GM12878 (cell line): ENCODE data around the gene IGFBP6. TPM values are rescaled to one million over a fixed set of nuclear protein-coding genes. Genes with fewer than 3 reads are reported as not detected.

Source experiments
- ATAC-seq: fragments of 200-7000 bp; cut with Tn5 transposase; 3 replicates; pipeline ENCODE4 v1.9.1; 2020; ENCODE audit warnings: mild to moderate bottlenecking, moderate library complexity
- BruUV-seq: library from RNA; stranded (reverse); fragments of 400-500 nt; replicated peaks from 2 replicates; lab custom pipeline; 2021; lab: Mats Ljungman, UMichigan
- CTCF ChIA-PET: fragments of 300-600 bp; sonication (Branson Sonifier 250); formaldehyde crosslinking; extraction: SDS; loops from one replicate; lab custom pipeline; 2021; ENCODE audit warnings: inconsistent platforms; lab: Yijun Ruan, JAX
- POLR2A ChIA-PET: fragments of 350-600 bp; formaldehyde crosslinking; extraction: SDS; loops from one replicate; lab custom pipeline; 2021; ENCODE audit warnings: inconsistent platforms; lab: Charles Lee
- RAD21 ChIA-PET: fragments of 300-600 bp; sonication (Branson Sonifier 250); formaldehyde crosslinking; loops from one replicate; lab custom pipeline; 2023; ENCODE audit warnings: antibody characterized with exemption; ENCODE audit not compliant: unreplicated experiment; lab: Charles Lee
- SMC1A ChIA-PET: fragments of 300-600 bp; sonication (Branson Sonifier 250); formaldehyde crosslinking; loops from one replicate; lab custom pipeline; 2023; ENCODE audit not compliant: unreplicated experiment, uncharacterized antibody; lab: Charles Lee
- DNase-seq: peaks from one replicate; pipeline ENCODE4 v3.0.0-alpha.2; 2011; ENCODE audit warnings: low read depth, low spot score
- FAIRE-seq: peaks from 3 replicates; lab custom pipeline; 2011; peaks lifted over from hg19 to GRCh38; lab: Jason Lieb, UNC
- H2AFZ ChIP-seq: 2 replicates; pipeline ENCODE4 v1.6.0; 2011; ENCODE audit warnings: low read depth, low read length, control low read depth; ENCODE audit not compliant: control insufficient read depth
- H3K27ac ChIP-seq: 2 replicates; pipeline ENCODE4 v1.5.1; 2011; ENCODE audit warnings: control low read depth; ENCODE audit not compliant: control insufficient read depth, insufficient read depth
- H3K27me3 ChIP-seq, 2 experiments: replicated peaks in 1 of 2; 2 replicates each; pipeline versions ENCODE4 v1.6.0 to v1.6.1; 2011; ENCODE audit warnings: low read length in 1 of 2; ENCODE audit not compliant: control insufficient read depth in 2 of 2, insufficient read depth in 2 of 2
- H3K36me3 ChIP-seq, 2 experiments: 2 replicates each; pipeline ENCODE4 v1.5.1; 2011; ENCODE audit warnings: low read length in 1 of 2; ENCODE audit not compliant: control insufficient read depth in 2 of 2, insufficient read depth in 2 of 2
- H3K4me1 ChIP-seq: 2 replicates; pipeline ENCODE4 v1.6.1; 2011; ENCODE audit warnings: mild to moderate bottlenecking, low read length, moderate library complexity, mixed read lengths; ENCODE audit not compliant: control insufficient read depth, insufficient read depth
- H3K4me2 ChIP-seq: 2 replicates; pipeline ENCODE4 v1.6.0; 2011; ENCODE audit warnings: control low read depth; ENCODE audit not compliant: control insufficient read depth, insufficient read depth
- H3K4me3 ChIP-seq: fragments of 200-600 bp; sonication (generic); 2 replicates; pipeline ENCODE4 v1.5.1; 2016
- H3K79me2 ChIP-seq: 2 replicates; pipeline ENCODE4 v1.6.0; 2011; ENCODE audit warnings: low read length; ENCODE audit not compliant: control insufficient read depth, insufficient read depth
- H3K9ac ChIP-seq: 2 replicates; pipeline ENCODE4 v1.8.0; 2011; ENCODE audit warnings: low read length, control low read depth, mixed read lengths; ENCODE audit not compliant: control insufficient read depth, insufficient read depth
- H3K9me3 ChIP-seq: replicated peaks from 3 replicates; pipeline ENCODE4 v1.5.1; 2011; ENCODE audit warnings: mild to moderate bottlenecking, low read length; ENCODE audit not compliant: control insufficient read depth, insufficient read depth
- H4K20me1 ChIP-seq: 2 replicates; pipeline ENCODE4 v1.6.0; 2011; ENCODE audit not compliant: control insufficient read depth, insufficient read depth
- CHD1 ChIP-seq: IDR thresholded peaks from 2 replicates; pipeline ENCODE4 v1.6.1; 2012; ENCODE audit warnings: low read depth, low read length, improper control_type of control experiment
- E2F4 ChIP-seq: IDR thresholded peaks from 2 replicates; pipeline ENCODE4 v1.6.1; 2012; ENCODE audit warnings: low read depth, low read length, improper control_type of control experiment
- EZH2 ChIP-seq: IDR thresholded peaks from 2 replicates; pipeline ENCODE4 v1.6.1; 2012; ENCODE audit warnings: low read depth, mild to moderate bottlenecking, control low read depth, inconsistent platforms, low read length, borderline replicate concordance; ENCODE audit not compliant: control insufficient read depth
- FOXK2 ChIP-seq: fragments of 450-650 bp; IDR thresholded peaks from 2 replicates; pipeline ENCODE4 v1.6.1; 2017; ENCODE audit warnings: mild to moderate bottlenecking, moderate library complexity
- IKZF1 ChIP-seq: fragments of 450-650 bp; conservative IDR thresholded peaks from 2 replicates; pipeline ENCODE4 v1.6.1; 2017; ENCODE audit warnings: antibody characterized with exemption, mild to moderate bottlenecking
- IRF4 ChIP-seq: IDR thresholded peaks from 2 replicates; pipeline ENCODE4 v1.6.1; 2011; ENCODE audit warnings: low read depth, low read length
- NR2C1 ChIP-seq: fragments of 450-650 bp; IDR thresholded peaks from 2 replicates; pipeline ENCODE4 v1.6.1; 2017; ENCODE audit warnings: antibody characterized with exemption, mild to moderate bottlenecking, moderate library complexity
- RCOR1 ChIP-seq: conservative IDR thresholded peaks from 2 replicates; pipeline ENCODE4 v1.6.1; 2012; ENCODE audit warnings: low read depth, low read length, improper control_type of control experiment
- WGBS: methylation state at CpG from one replicate; pipeline ENCODE4 v1.1.6; 2016; ENCODE audit warnings: low lambda C conversion rate; ENCODE audit not compliant: insufficient replicate concordance, insufficient coverage; ENCODE audit errors: missing lambda C conversion rate; 5-methylcytosine and 5-hydroxymethylcytosine counted together
- in situ Hi-C: fragments of 300-500 bp; cut with MboI; formaldehyde crosslinking; loops from 9 replicates; pipeline ENCODE4 v1.14.3; 2018; ENCODE audit warnings: mixed read lengths
- intact Hi-C: fragments of 100-400 bp; cut with micrococcal nuclease; formaldehyde crosslinking; loops from one replicate; pipeline ENCODE4 v1.14.2; 2022; ENCODE audit not compliant: unreplicated experiment
- polyA plus RNA-seq, 11 experiments: library from polyadenylated mRNA; depleted of rRNA in 4 of 11; unstranded in 6 of 11; stranded (reverse) in 5 of 11; fragments of >200 nt; fragmentation: Nextera tagmentation in 4 of 11; fragmentation: Illumina TruSeq in 1 of 11; extraction: Ambion mirVana in 4 of 11; extraction: Trizol in 1 of 11; gene quantifications; 1 replicate in 1 of 11; 2 replicates in 10 of 11; pipeline versions ENCODE4 v1.2.1 to v1.2.3, GENCODE V29; 2011 to 2016; ENCODE audit warnings: inconsistent platforms in 2 of 11, missing spikeins in 2 of 11, low read depth in 1 of 11
- total RNA-seq, 4 experiments: library from RNA; depleted of rRNA in 3 of 4; stranded (reverse); fragments of >200 nt in 3 of 4; fragmentation: Illumina TruSeq in 1 of 4; extraction: Trizol in 1 of 4; gene quantifications; 2 replicates each; pipeline versions ENCODE4 v1.2.1 to v1.2.3, GENCODE V29; 2013 to 2021
- TF ChIP-seq, protein P1 (sequence below): fragments of 450-650 bp; IDR thresholded peaks from 2 replicates; pipeline ENCODE4 v1.6.1; 2016; ENCODE audit warnings: mild to moderate bottlenecking, moderate library complexity, borderline replicate concordance
- TF ChIP-seq, protein P2 (sequence below): IDR thresholded peaks from 2 replicates; pipeline ENCODE4 v1.6.1; 2012; ENCODE audit warnings: low read length, inconsistent platforms
- TF ChIP-seq, protein P3 (sequence below): fragments of 450-650 bp; IDR thresholded peaks from 2 replicates; pipeline ENCODE4 v1.6.1; 2017; ENCODE audit warnings: mild to moderate bottlenecking, low read depth, inconsistent platforms; ENCODE audit not compliant: poor library complexity, severe bottlenecking

The IGFBP6 gene
- total and polyA plus RNA-seq, 10 of the 15 experiments (the other 5 are each of a cell fraction or from before 2014, with no cell fraction given), result 0.09 to 0.87 (median 0.56) TPM; not detected in 3

- TF ChIP-seq IKZF1, result peak; percentile 36
- no peak for TF ChIP-seq CHD1
- TF ChIP-seq, protein P1, sequence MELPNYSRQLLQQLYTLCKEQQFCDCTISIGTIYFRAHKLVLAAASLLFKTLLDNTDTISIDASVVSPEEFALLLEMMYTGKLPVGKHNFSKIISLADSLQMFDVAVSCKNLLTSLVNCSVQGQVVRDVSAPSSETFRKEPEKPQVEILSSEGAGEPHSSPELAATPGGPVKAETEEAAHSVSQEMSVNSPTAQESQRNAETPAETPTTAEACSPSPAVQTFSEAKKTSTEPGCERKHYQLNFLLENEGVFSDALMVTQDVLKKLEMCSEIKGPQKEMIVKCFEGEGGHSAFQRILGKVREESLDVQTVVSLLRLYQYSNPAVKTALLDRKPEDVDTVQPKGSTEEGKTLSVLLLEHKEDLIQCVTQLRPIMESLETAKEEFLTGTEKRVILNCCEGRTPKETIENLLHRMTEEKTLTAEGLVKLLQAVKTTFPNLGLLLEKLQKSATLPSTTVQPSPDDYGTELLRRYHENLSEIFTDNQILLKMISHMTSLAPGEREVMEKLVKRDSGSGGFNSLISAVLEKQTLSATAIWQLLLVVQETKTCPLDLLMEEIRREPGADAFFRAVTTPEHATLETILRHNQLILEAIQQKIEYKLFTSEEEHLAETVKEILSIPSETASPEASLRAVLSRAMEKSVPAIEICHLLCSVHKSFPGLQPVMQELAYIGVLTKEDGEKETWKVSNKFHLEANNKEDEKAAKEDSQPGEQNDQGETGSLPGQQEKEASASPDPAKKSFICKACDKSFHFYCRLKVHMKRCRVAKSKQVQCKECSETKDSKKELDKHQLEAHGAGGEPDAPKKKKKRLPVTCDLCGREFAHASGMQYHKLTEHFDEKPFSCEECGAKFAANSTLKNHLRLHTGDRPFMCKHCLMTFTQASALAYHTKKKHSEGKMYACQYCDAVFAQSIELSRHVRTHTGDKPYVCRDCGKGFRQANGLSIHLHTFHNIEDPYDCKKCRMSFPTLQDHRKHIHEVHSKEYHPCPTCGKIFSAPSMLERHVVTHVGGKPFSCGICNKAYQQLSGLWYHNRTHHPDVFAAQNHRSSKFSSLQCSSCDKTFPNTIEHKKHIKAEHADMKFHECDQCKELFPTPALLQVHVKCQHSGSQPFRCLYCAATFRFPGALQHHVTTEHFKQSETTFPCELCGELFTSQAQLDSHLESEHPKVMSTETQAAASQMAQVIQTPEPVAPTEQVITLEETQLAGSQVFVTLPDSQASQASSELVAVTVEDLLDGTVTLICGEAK, result no peak
- TF ChIP-seq, protein P2, sequence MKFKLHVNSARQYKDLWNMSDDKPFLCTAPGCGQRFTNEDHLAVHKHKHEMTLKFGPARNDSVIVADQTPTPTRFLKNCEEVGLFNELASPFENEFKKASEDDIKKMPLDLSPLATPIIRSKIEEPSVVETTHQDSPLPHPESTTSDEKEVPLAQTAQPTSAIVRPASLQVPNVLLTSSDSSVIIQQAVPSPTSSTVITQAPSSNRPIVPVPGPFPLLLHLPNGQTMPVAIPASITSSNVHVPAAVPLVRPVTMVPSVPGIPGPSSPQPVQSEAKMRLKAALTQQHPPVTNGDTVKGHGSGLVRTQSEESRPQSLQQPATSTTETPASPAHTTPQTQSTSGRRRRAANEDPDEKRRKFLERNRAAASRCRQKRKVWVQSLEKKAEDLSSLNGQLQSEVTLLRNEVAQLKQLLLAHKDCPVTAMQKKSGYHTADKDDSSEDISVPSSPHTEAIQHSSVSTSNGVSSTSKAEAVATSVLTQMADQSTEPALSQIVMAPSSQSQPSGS, result no peak
- TF ChIP-seq NR2C1, result peak; percentile 86
Observed at GRCh38 chr12:53103860-53104305, 6.4 kb downstream of the IGFBP6 start (continued).

DNA sequence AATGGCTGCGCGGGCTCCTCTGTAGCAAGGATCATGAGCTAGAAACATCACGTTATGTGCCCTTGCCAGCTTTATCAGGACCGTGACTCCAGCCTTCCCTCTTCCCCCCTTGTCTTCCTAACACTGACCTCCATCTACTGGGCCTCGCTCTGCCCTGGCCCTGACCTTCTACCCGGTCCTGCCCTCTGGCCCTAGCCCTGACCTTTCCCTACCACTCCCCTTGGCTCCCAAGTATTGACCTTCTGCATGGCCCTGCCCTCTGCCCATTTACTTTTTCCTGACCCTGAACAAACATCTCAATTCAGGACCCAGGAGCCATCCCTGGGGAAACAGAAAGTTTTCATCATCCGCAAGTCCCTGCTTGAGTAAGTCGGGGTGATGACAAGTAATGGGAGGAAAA lies 7.8 kb downstream of the IGFBP6 start:
- H3K9me3 ChIP-seq, result no peaks in the 10 kb centered on the region

More for the DNA sequence above, 7.8 kb downstream of the IGFBP6 start:
- Histone ChIP-seq H3K27ac (no peak overlapping the region), H3K4me2 (no peak overlapping the region), H3K9ac (no peak overlapping the region), H3K4me3 (no peak overlapping the region), H3K36me3 (no peaks in the 10 kb centered on the region), H3K79me2 (no peaks in the 10 kb centered on the region), H3K27me3 (no peaks in the 10 kb centered on the region), H2AFZ (no peak overlapping the region), H4K20me1 (no peaks in the 10 kb centered on the region), H3K4me1 (peaks cover 19% of the 10 kb centered on the region)
- ChIA-PET RAD21 (interaction anchor here (0.5 to 0.6 kb wide), 2 partner anchors 39 to 51 kb away, joined by 3 to 6 read pairs; no protein-coding TSS in a partner anchor), SMC1A (interaction anchor here (0.6 kb wide), 1 partner anchor 39 kb away, joined by 3 read pairs; no protein-coding TSS in a partner anchor), CTCF (interaction anchor here (2.0 kb wide), 1 partner anchor 39 kb away, joined by 7 read pairs; no protein-coding TSS in a partner anchor), POLR2A (no interaction called here)
- no peak for ATAC-seq
- BruUV-seq, result no TSS peak
- FAIRE-seq, result no peak
- in situ Hi-C loops (no loop called here), intact Hi-C loops (no loop called here)
- TF ChIP-seq IRF4 (no peak), RCOR1 (no peak), EZH2 (no peak), FOXK2 (no peak), E2F4 (no peak)
- TF ChIP-seq, protein P3, sequence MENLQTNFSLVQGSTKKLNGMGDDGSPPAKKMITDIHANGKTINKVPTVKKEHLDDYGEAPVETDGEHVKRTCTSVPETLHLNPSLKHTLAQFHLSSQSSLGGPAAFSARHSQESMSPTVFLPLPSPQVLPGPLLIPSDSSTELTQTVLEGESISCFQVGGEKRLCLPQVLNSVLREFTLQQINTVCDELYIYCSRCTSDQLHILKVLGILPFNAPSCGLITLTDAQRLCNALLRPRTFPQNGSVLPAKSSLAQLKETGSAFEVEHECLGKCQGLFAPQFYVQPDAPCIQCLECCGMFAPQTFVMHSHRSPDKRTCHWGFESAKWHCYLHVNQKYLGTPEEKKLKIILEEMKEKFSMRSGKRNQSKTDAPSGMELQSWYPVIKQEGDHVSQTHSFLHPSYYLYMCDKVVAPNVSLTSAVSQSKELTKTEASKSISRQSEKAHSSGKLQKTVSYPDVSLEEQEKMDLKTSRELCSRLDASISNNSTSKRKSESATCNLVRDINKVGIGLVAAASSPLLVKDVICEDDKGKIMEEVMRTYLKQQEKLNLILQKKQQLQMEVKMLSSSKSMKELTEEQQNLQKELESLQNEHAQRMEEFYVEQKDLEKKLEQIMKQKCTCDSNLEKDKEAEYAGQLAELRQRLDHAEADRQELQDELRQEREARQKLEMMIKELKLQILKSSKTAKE, result no peak
- no peak for DNase-seq
- WGBS, result 91% methylated on average over 8 of the region's 8 CpGs
